OCI-M2 (cell line): ENCODE data around the gene RAD51B.
"Not testable (repeated sequence)": the region's sequence is repeated elsewhere in the genome, so short reads cannot be mapped to it uniquely, and the experiment has no call there.

Source experiments
- DNase-seq: peaks from one replicate; lab custom pipeline; 2025; ENCODE audit not compliant: unreplicated experiment; lab: John Stamatoyannopoulos, UW

The RAD51B gene

GRCh38 chr14:68416171-68416570 lies 596.6 kb downstream of the RAD51B start:
- DNase-seq, result no peak

DNA sequence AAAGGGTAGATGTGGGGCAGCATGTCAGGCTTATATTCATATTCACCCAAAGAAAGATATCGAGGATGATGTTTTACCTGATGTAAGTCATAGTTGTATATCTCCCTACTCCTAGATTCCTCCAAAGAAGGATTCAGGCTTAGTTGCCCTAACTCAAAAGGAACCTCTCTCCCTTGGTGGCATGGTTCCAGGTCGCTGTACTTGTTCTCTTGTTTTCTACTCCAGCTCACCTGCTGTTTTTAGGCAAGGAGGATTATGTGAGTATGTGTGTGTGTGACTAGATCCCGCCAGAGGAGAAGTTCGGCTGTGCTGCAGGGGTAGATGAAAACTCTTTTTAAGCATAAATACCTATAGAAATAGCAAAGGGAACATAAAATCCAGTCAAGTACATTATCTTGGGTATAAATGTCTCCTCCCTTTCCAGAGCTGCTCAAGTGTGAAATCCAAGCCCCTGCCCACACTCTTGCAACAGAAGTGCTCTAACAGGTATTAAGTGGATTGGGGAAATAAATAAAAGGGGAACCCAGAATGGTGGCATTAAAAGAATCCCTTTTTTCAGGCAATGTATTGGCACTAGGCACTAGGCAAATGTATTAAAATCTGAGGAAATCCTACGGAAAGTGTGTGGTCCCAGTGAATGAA lies 597.6 kb downstream of the RAD51B start:
- no peak for DNase-seq

GRCh38 chr14:68418174-68419118 lies 598.9 kb downstream of the RAD51B start:
- no peak for DNase-seq

DNA sequence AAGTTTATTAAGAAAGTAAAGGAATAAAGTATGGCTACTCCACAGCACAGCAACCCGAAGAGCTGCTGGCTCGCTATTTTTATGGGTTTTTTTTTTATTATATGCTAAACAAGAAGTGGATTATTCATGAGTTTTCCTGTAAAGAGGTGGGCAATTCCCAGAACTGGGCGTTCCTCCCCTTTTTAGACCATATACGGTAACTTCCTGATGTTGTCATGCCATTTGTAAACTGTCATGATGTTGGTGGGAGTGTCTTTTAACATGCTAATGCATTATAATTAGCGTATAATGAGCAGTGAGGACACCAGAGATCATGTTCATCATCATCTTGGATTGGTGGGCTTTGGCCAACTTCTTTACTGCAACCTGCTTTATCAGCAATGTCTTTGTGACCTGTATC lies 600.8 kb downstream of the RAD51B start:
- DNase-seq, result no peak

- no peak for DNase-seq
These were observed 601.5 kb downstream of the RAD51B start for GRCh38 chr14:68421116-68421515.

DNA sequence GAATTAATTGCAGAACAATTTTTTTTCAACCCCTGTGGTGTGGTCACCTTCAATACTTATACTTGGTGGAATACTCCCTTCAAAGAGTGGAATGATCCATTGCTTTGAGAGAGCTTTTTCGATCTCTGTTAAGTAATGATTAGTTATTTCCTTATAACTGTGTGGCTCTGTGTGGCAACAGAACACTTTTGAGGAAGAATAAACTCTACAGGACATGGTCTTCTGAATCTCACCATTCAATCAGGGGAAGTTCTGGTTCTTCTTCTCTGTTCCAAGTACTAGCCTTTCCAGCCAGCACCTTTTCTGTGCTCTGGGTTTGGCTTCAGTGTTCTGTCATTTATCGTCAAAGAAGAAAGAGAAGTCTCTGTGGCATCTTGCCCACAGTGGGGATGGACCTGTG lies 604.1 kb downstream of the RAD51B start:
- no peak for DNase-seq

DNA sequence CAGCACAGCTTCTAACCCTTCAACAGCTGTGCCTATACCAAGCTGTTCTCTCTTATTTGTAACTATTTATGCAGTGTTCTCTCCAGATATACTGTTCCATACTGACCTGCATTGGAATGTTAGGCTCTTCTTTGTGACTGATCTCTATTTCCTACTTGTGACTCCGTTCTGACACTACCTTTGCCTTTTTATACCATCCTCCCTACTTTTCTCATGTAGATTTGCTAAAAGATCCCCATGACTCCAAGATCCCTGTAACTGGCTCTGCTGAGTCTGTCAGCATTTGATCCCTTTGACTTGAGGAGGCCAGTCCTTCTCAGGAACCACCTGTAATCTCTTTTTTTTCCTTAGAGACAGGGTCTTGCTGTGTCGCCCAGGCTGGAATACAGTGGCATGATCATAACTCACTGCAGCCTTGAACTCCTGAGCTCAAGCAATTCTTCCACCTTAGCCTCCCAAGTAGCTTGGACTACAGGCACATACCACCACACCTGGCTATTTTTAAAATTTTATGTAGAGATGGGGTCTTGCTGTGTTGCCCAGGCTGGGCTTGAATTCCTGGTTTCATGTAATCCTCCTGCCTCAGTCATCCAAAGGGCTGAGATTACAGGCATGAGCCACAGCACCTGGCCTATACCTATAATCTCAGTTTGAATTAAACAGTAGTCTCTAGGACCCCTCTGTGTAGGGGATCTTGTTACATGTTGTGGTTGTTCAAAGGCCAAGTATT lies 605.0 kb downstream of the RAD51B start:
- DNase-seq, result no peak

- no peak for DNase-seq
These were observed 607.3 kb downstream of the RAD51B start for GRCh38 chr14:68426661-68427549.

- DNase-seq, result no peak
These were observed 607.9 kb downstream of the RAD51B start for GRCh38 chr14:68427550-68427890.

GRCh38 chr14:68428900-68429299 lies 609.3 kb downstream of the RAD51B start:
- not testable (repeated sequence) for DNase-seq

DNA sequence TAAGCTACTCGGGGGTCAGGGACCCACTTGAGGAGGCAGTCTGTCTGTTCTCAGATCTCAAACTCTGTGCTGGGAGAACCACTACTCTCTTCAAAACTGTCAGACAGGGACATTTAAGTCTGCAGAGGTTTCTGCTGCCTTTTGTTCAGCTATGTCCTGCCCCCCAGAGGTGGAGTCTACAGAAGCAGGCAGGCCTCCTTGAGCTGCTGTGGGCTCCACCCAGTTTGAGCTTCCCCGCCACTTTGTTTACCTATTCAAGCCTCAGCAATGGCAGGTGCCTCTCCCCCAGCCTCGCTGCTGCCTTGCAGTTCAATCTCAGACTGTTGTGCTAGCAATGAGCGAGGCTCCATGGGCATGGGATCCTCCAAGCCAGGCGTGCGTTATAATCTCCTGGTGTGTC lies 614.6 kb downstream of the RAD51B start:
- not testable (repeated sequence) for DNase-seq

DNA sequence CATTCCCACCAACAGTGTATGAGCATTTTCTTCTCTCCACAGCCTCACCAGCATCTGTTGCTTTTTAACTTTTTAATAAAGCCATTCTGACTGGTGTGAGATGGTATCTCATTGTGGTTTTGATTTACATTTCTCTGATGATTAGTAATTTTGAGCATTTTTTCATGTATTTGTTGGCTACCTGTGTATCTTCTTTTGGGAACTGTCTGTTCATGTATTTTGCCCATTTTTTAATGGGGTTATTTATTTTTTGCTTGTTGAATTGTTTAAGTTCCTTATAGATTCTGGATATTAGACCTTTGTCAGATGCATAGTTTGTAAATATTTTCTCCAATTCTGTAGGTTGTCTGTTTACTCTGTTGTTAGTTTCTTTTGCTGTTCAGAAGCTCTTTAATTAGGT lies 616.1 kb downstream of the RAD51B start:
- DNase-seq, result not testable (repeated sequence)

DNA sequence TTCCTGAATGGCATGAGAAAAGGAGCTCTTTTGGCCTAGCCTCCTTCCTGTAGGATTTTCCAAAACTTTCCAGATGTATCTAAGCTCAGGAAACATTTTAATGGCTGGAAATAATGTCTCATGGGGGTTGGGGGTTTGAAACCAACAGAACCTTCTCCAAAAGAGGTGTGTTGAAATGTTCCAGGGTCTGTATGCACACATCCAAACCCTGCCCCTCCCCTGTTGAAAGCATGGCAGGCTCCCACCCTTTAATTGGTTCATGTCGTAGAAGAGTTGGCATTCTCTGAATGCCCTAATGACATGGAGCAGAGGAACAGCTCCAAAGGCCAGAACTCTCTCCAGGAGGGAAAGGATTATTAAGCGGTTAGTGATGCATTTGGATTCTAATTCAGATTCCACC lies 620.1 kb downstream of the RAD51B start:
- no peak for DNase-seq

GRCh38 chr14:68440820-68441219 lies 621.2 kb downstream of the RAD51B start:
- no peak for DNase-seq

GRCh38 chr14:68441542-68441941 lies 622.0 kb downstream of the RAD51B start:
- DNase-seq, result no peak

DNA sequence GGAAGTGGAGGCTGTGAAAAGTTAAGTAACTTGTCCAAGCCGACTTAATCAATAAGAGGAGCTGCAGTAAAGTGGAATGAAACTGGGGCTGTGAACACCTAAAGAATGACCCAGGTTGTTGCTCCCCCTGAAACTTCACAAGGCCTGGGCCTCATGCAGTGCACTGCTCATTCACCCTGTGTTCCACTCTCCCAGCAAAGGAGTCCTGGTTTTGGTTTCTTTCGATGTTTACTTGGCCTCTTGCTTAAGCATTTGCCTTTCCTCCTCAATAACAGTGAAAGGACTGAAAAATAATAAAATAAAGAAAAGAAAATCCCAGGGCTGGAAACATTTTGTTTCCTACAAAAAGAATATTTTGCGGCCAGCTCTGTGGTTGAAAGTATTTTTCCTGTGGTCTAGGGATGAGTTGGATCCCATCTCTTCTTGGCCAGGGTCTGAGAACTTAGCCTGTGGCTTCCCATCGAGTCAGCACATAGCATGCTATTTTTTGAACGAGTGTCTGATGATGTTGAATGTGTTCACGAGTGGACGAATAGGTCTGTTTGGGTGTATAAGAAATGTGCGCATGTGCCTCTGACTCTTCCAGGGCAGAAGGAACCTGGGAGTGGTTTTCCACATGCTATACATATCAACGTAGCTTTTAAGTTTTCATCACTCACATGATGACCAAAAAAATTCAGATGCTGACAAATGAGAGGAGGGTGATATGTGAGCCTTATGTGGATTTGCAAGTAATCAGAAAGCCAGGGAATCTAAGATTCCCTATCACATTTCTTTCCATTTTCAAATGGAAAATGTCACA lies 623.5 kb downstream of the RAD51B start:
- DNase-seq, result no peak

DNA sequence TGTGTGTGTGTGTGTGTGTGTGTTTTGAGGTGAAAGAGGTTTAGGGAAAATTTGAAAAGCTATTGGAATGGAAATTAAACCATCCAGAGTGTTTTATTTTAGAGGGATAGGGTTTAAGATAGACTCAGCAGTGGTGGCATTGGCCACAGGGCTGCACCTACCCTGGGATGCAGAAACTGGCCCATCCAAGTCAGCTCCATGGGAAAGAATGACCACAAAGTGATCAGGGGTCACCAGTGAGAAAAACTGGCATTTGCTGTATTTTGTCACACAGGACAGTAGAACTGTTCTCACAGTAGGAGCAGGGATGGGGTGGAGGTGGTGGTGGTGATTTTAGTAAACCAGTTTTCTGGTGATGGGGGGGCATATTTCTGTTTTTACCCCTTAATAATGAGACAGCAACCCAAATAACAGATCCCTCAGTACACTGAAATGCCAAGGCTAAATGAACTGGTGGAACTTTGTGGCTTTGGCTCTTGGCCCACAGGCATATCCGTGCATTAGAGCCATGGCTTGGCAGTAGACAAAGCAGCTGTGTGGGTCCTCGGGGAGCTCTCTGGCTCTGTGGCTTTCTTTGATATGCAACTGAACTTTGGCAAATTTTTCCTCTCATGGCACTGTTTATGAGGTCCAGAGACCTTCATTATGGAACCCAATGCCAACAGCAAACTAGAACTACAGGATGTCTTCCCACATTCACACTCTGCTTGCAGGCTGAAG lies 625.0 kb downstream of the RAD51B start:
- DNase-seq, result no peak

DNA sequence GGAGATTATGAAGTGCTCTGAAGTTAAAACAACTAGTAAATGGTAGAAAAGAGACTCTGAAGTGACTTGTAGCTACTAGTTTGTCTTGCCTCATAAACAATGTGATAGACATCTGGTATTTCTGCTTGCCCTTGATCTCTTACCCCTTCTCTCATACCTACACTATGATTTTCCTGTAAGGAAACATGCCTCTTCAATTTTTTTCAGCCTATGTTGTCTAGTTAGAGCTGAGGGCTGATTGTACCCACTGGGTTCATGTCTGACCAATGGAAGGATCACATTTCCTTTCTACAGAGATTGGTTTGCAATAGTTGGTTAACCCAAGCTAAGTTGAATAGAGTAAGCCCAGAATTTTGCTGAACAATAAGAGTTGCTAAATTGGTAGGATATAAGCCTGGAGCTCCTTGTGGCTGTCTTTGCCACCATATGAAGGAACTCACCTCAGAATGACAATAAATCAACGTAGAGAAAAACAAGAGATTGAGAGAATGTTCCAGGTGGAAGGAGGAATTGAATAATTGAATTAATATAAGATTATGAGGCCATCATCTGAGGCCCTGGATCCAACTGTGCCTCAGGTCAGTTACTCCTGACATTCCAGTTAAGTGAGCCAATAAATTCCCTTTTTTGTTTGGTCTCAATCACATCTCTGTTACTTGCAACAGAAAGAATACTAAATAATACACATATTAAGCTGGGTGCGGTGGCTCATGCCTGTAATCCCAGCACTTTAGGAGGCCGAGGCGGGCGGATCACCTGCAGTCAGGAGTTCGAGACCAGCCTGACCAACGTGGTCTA lies 626.9 kb downstream of the RAD51B start:
- no peak for DNase-seq
